HG03342 (cell line): ENCODE data around the gene CDH18.

ENCODE experiments used
- ATAC-seq: cut with Tn5 transposase; IDR thresholded peaks from one replicate; pipeline ENCODE4 v1.9.1; 2021; ENCODE audit warnings: mild to moderate bottlenecking, moderate library complexity; ENCODE audit not compliant: unreplicated experiment

The CDH18 gene

DNA sequence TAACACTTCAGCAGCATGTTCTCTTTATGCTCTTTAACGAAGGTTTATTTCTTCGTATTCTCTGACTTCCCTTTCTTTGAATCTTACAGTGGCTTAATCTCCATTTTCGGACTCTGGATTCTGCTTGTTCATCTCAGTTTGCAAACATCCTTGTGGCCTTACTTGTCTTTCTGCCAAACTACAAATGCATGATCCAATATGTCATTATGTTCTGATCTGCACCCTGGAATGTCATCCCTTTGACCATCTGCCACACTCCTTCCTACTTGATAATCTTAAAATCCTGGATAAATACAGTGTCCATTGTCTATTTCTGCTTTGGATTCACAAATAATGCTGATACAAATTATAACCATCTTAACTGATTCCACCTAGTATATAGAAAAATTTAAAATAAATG is 499.2 kb downstream of the CDH18 start:
- ATAC-seq = no peak

DNA sequence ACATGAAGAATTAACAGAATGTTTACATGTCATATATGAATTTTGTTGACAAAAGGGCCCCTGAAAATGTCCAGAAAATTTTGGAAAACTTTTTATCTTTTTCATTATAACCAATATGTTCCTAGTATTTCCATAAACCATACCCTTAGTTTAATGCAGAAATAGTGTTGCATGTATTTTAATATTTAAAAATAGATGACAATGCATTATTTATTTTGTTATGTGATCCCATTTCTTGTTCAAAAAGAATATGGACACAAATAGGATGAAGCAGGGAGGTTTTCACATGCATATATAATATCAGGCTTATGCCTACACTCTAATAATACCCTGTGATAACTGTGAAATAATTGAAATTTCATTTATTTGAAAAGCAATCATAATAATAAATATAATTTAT is 500.5 kb downstream of the CDH18 start:
- no peak for ATAC-seq

DNA sequence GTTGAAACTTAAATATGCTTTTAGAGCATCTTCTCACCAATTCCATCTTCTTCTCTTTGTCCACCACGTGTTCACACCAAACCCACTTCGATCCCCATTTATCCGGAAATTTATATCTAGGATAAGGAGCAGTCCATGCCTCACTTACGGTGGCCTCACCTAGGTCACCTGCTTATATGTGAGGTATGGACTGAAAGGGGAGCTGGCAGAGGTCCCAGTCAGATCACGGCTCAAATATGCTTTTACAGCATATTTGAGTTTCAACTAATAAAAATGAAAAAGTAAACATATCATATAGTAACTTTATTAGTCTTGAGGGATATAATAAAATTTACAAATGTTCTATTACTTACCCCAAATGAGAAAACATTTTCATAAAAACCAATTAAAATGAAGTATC is 508.4 kb downstream of the CDH18 start:
- ATAC-seq = no peak

DNA sequence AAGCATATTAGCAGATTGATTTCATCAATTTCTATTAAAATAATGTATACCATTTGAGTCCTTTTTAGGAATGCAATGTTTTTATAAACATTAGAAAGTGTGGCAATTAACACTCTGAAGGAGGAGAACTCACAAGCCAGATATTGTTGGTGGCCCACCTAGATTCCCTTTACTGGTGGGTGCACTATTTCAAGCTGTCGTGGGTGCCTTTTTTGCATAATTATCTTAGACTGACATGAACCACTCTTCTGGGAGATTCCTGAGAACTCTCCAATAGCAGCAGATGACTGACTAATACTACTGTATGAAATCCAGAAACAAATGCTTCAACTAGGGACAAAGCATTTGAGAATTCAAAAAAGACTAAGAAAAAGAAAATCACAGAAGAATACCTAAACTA is 526.0 kb downstream of the CDH18 start:
- no peak for ATAC-seq

DNA sequence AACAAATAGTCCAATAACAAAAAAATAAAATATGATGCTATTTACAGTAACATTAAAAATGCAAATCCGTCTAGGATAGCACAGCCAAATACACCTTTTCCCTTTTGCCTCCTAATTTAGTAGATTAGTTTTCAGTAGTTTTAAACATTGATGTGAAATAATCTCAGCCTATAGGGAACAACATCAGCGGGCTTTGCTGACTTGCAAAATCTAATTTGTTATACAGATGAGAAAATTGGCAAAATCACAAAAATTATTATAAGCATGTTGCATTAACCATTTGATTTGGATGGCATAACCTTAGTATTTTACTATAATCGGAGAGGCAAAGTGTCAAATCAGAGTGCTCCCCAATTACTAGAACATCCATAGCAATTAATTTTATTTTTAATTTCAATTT is 563.5 kb downstream of the CDH18 start:
- ATAC-seq = no peak
